OCI-LY1 (cell line): ENCODE data around the gene CCR6.

Source experiments
- H2AFZ ChIP-seq: fragments of 200-600 bp; sonication (generic), shearing (Covaris generic); 2 replicates; pipeline ENCODE4 v1.6.0; 2014; ENCODE audit warnings: antibody characterized with exemption, mild to moderate bottlenecking, low read length
- H3F3A ChIP-seq: fragments of 200-600 bp; sonication (generic), shearing (Covaris generic); 2 replicates; pipeline ENCODE4 v1.6.0; 2014; ENCODE audit warnings: mild to moderate bottlenecking, antibody characterized with exemption, low read length, moderate library complexity; ENCODE audit not compliant: insufficient read depth
- H3K27ac ChIP-seq: fragments of 200-600 bp; sonication (generic); 2 replicates; pipeline ENCODE4 v1.5.1; 2014; ENCODE audit warnings: low read length, mixed run types, mild to moderate bottlenecking, low read depth; ENCODE audit not compliant: poor library complexity, severe bottlenecking
- H3K27me3 ChIP-seq: fragments of 200-600 bp; sonication (generic); 2 replicates; pipeline ENCODE4 v1.6.0; 2014; ENCODE audit warnings: antibody characterized with exemption, mild to moderate bottlenecking, low read length, moderate library complexity; ENCODE audit not compliant: insufficient read depth
- H3K36me3 ChIP-seq: fragments of 200-600 bp; sonication (generic); 2 replicates; pipeline ENCODE4 v1.6.1; 2014; ENCODE audit warnings: mild to moderate bottlenecking, antibody characterized with exemption, low read length, moderate library complexity, mixed read lengths; ENCODE audit not compliant: insufficient read depth
- H3K4me1 ChIP-seq: fragments of 200-600 bp; sonication (generic); 2 replicates; pipeline ENCODE4 v1.5.1; 2014; ENCODE audit warnings: mild to moderate bottlenecking, low read length, moderate library complexity; ENCODE audit not compliant: insufficient read depth, severe bottlenecking
- H3K4me2 ChIP-seq: fragments of 200-600 bp; sonication (generic), shearing (Covaris generic); 2 replicates; pipeline ENCODE4 v1.6.1; 2014; ENCODE audit warnings: low read length
- H3K4me3 ChIP-seq: fragments of 200-600 bp; sonication (generic); 2 replicates; pipeline ENCODE4 v1.5.1; 2014; ENCODE audit warnings: low read length, low read depth, mild to moderate bottlenecking, mixed read lengths; ENCODE audit not compliant: poor library complexity, severe bottlenecking
- H3K79me2 ChIP-seq: fragments of 200-600 bp; shearing (Covaris generic); 2 replicates; pipeline ENCODE4 v1.6.1; 2016; ENCODE audit warnings: mixed run types, low read length, mixed read lengths; ENCODE audit not compliant: insufficient read depth
- H3K9ac ChIP-seq: fragments of 200-600 bp; sonication (generic), shearing (Covaris generic); 2 replicates; pipeline ENCODE4 v1.6.1; 2014; ENCODE audit warnings: mild to moderate bottlenecking, low read length, mixed read lengths
- H3K9me2 ChIP-seq: fragments of 200-600 bp; sonication (generic), shearing (Covaris generic); 2 replicates; pipeline ENCODE4 v1.6.1; 2014; ENCODE audit warnings: low read depth, mild to moderate bottlenecking, low read length, mixed read lengths
- H3K9me3 ChIP-seq: fragments of 200-600 bp; shearing (Covaris generic); 2 replicates; pipeline ENCODE4 v1.6.1; 2014; ENCODE audit warnings: low read length, mixed read lengths
- H4K20me1 ChIP-seq: fragments of 200-600 bp; sonication (generic), shearing (Covaris generic); 2 replicates; pipeline ENCODE4 v1.6.0; 2016; ENCODE audit warnings: mild to moderate bottlenecking, low read length; ENCODE audit not compliant: insufficient read depth
- EZH2 ChIP-seq: fragments of 200-600 bp; sonication (generic), shearing (Covaris generic); IDR thresholded peaks from 2 replicates; pipeline ENCODE4 v1.8.0; 2017; ENCODE audit warnings: borderline replicate concordance, mixed run types, mild to moderate bottlenecking, antibody characterized with exemption, low read length, moderate library complexity, mixed read lengths
- TF ChIP-seq, protein P1 (sequence below): fragments of 200-600 bp; sonication (generic), shearing (Covaris generic); IDR thresholded peaks from 2 replicates; pipeline ENCODE4 v1.5.1; 2017; ENCODE audit warnings: mild to moderate bottlenecking, antibody characterized with exemption, low read length, moderate library complexity, mixed read lengths

CCR6 gene

DNA sequence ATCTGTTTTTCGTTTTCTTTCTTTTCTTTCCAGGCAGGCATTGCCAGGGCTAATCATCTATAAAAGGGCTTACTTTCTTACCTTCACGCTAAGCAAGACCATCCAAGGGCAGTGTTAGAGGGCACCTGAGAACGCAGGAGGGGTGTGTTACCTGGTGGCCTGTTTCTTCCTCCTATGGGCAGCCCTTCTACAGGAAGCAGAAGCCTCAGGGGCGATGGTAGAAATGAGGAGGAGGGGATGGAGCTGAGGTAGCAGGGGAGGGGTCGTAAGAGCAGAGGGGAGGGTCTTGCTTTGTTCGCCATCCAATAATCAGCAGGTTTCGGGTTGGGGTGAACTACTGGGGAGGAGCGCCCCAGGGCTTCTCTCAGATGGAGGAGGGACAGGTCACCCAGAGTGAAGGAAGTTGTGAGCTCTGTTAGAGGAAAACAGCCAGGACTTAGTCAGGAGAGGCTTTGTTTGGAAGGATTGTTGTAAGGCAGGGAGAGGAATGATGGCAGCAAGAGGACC is 1.5 kb upstream of the CCR6 start:
- Histone ChIP-seq H3K27ac (no peak overlapping the region), H3K4me2 (no peak overlapping the region), H4K20me1 (no peaks in the 10 kb centered on the region), H2AFZ (no peak overlapping the region), H3K36me3 (no peaks in the 10 kb centered on the region; the same call in 1 of the 2 replicates), H3K9me3 (0 out of 2 replicates have a peak, but pooled peaks cover 2% of the 10 kb centered on the region), H3K4me1 (peaks cover 5% of the 10 kb centered on the region), H3K9me2 (no peaks in the 10 kb centered on the region), H3K79me2 (no peaks in the 10 kb centered on the region), H3K4me3 (no peak overlapping the region), H3F3A (no peaks in the 10 kb centered on the region), H3K27me3 (peaks cover 14% of the 10 kb centered on the region; the same call in 1 of the 2 replicates), H3K9ac (no peak overlapping the region)
- TF ChIP-seq, protein P1, sequence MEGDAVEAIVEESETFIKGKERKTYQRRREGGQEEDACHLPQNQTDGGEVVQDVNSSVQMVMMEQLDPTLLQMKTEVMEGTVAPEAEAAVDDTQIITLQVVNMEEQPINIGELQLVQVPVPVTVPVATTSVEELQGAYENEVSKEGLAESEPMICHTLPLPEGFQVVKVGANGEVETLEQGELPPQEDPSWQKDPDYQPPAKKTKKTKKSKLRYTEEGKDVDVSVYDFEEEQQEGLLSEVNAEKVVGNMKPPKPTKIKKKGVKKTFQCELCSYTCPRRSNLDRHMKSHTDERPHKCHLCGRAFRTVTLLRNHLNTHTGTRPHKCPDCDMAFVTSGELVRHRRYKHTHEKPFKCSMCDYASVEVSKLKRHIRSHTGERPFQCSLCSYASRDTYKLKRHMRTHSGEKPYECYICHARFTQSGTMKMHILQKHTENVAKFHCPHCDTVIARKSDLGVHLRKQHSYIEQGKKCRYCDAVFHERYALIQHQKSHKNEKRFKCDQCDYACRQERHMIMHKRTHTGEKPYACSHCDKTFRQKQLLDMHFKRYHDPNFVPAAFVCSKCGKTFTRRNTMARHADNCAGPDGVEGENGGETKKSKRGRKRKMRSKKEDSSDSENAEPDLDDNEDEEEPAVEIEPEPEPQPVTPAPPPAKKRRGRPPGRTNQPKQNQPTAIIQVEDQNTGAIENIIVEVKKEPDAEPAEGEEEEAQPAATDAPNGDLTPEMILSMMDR, result no peak
- TF ChIP-seq EZH2, result no peak

- Histone ChIP-seq H3K27me3 (peaks cover 14% of the 10 kb centered on the region; the same call in 1 of the 2 replicates), H3K4me1 (peaks cover 5% of the 10 kb centered on the region), H3K27ac (no peak overlapping the region), H3K9me2 (no peaks in the 10 kb centered on the region), H3K4me3 (no peak overlapping the region), H2AFZ (no peak overlapping the region), H3F3A (no peaks in the 10 kb centered on the region), H3K79me2 (no peaks in the 10 kb centered on the region), H3K36me3 (no peaks in the 10 kb centered on the region; the same call in 1 of the 2 replicates), H3K9ac (no peak overlapping the region), H3K4me2 (no peak overlapping the region), H4K20me1 (no peaks in the 10 kb centered on the region), H3K9me3 (0 out of 2 replicates have a peak, but pooled peaks cover 2% of the 10 kb centered on the region)
- TF ChIP-seq EZH2, result no peak
- TF ChIP-seq, protein P1, result no peak
These were observed 662 bp upstream of the CCR6 start for GRCh38 chr6:167122041-167122826.

- Histone ChIP-seq H3F3A (no peaks in the 10 kb centered on the region), H3K9me2 (no peaks in the 10 kb centered on the region), H3K79me2 (no peaks in the 10 kb centered on the region), H3K27me3 (peaks cover 11% of the 10 kb centered on the region; the same call in 1 of the 2 replicates), H3K4me2 (no peak overlapping the region), H3K9me3 (0 out of 2 replicates have a peak, but pooled peaks cover 2% of the 10 kb centered on the region), H3K4me3 (no peak overlapping the region), H3K36me3 (no peaks in the 10 kb centered on the region; the same call in 1 of the 2 replicates), H4K20me1 (no peaks in the 10 kb centered on the region), H3K4me1 (no peaks in the 10 kb centered on the region), H3K9ac (no peak overlapping the region), H3K27ac (no peak overlapping the region), H2AFZ (no peak overlapping the region)
- no peak for TF ChIP-seq EZH2
- TF ChIP-seq, protein P1, result no peak
These were observed 1.9 kb downstream of the CCR6 start for GRCh38 chr6:167124753-167125152.
